ENCODE measurements around the gene GALNT7. TPM values are rescaled to one million over a fixed set of nuclear protein-coding genes. Genes with fewer than 3 reads are reported as not detected.

Gene GALNT7
- total RNA-seq, 1 donor from 2014 or later = 36.2 TPM

GRCh38 chr4:173226401-173226888, 57.8 kb downstream of the GALNT7 start:
- Mint-ChIP-seq H3K9me3 (no peaks in the 10 kb centered on the region), H3K36me3 (ENCODE audit: low read depth) (peaks cover 3% of the 10 kb centered on the region), H3K27ac (ENCODE audit: unreplicated experiment) (no peak overlapping the region), H3K27me3 (ENCODE audit: low read depth) (no peaks in the 10 kb centered on the region), H3K4me1 (peaks cover 7% of the 10 kb centered on the region), H3K4me3 (no peak overlapping the region)
- DNase-seq (ENCODE audit: low read depth, low spot score) = no peak
- no peak for TF ChIP-seq CTCF (conservative IDR thresholded peaks at IDR 0.05)

- Mint-ChIP-seq H3K4me1 (peaks cover 7% of the 10 kb centered on the region), H3K9me3 (no peaks in the 10 kb centered on the region), H3K27ac (ENCODE audit: unreplicated experiment) (no peak overlapping the region), H3K27me3 (ENCODE audit: low read depth) (no peaks in the 10 kb centered on the region), H3K36me3 (ENCODE audit: low read depth) (peaks cover 3% of the 10 kb centered on the region), H3K4me3 (no peak overlapping the region)
- TF ChIP-seq CTCF (conservative IDR thresholded peaks at IDR 0.05) = no peak
- DNase-seq (ENCODE audit: low read depth, low spot score) = no peak
Observed at GRCh38 chr4:173227756-173228155, 59.1 kb downstream of the GALNT7 start.

- Mint-ChIP-seq H3K9me3 (no peaks in the 10 kb centered on the region), H3K4me3 (no peak overlapping the region), H3K36me3 (ENCODE audit: low read depth) (peaks cover 3% of the 10 kb centered on the region), H3K27ac (ENCODE audit: unreplicated experiment) (no peak overlapping the region), H3K4me1 (peaks cover 7% of the 10 kb centered on the region), H3K27me3 (ENCODE audit: low read depth) (no peaks in the 10 kb centered on the region)
- no peak for DNase-seq (ENCODE audit: low read depth, low spot score)
- TF ChIP-seq CTCF (conservative IDR thresholded peaks at IDR 0.05) = no peak
Observed at GRCh38 chr4:173230062-173230461, 61.5 kb downstream of the GALNT7 start.

GRCh38 chr4:173231916-173232315, 63.3 kb downstream of the GALNT7 start:
- peaks cover 8% of the 10 kb centered on the region for H3K4me1 Mint-ChIP-seq
- DNase-seq (ENCODE audit: low read depth, low spot score) = no peak
- no peak overlapping the region for H3K4me3 Mint-ChIP-seq
- H3K27ac Mint-ChIP-seq (ENCODE audit: unreplicated experiment) = no peak overlapping the region
- H3K9me3 Mint-ChIP-seq = no peaks in the 10 kb centered on the region
- TF ChIP-seq CTCF (conservative IDR thresholded peaks at IDR 0.05) = no peak
- no peaks in the 10 kb centered on the region for H3K36me3 Mint-ChIP-seq (ENCODE audit: low read depth)
- no peaks in the 10 kb centered on the region for H3K27me3 Mint-ChIP-seq (ENCODE audit: low read depth)

- Mint-ChIP-seq H3K36me3 (ENCODE audit: low read depth) (no peaks in the 10 kb centered on the region), H3K4me1 (peaks cover 18% of the 10 kb centered on the region), H3K9me3 (no peaks in the 10 kb centered on the region), H3K4me3 (no peak overlapping the region), H3K27ac (ENCODE audit: unreplicated experiment) (no peak overlapping the region), H3K27me3 (ENCODE audit: low read depth) (no peaks in the 10 kb centered on the region)
- no peak for DNase-seq (ENCODE audit: low read depth, low spot score)
- no peak for TF ChIP-seq CTCF (conservative IDR thresholded peaks at IDR 0.05)
Observed at GRCh38 chr4:173233857-173234256, 65.2 kb downstream of the GALNT7 start.

- DNase-seq (ENCODE audit: low read depth, low spot score) = no peak
- no peak overlapping the region for H3K4me3 Mint-ChIP-seq
- no peak overlapping the region for H3K27ac Mint-ChIP-seq (ENCODE audit: unreplicated experiment)
- no peaks in the 10 kb centered on the region for H3K9me3 Mint-ChIP-seq
- H3K4me1 Mint-ChIP-seq = peaks cover 18% of the 10 kb centered on the region
- no peaks in the 10 kb centered on the region for H3K36me3 Mint-ChIP-seq (ENCODE audit: low read depth)
- no peaks in the 10 kb centered on the region for H3K27me3 Mint-ChIP-seq (ENCODE audit: low read depth)
- TF ChIP-seq CTCF (conservative IDR thresholded peaks at IDR 0.05) = no peak
Observed at GRCh38 chr4:173235050-173235449, 66.4 kb downstream of the GALNT7 start.
